ENCODE data around the gene ADNP. TPM values are rescaled to one million over a fixed set of nuclear protein-coding genes. Genes with fewer than 3 reads are reported as not detected.

Gene ADNP
- total RNA-seq, 2 experiments from 2014 or later: 41.9 to 47.1 TPM

DNA sequence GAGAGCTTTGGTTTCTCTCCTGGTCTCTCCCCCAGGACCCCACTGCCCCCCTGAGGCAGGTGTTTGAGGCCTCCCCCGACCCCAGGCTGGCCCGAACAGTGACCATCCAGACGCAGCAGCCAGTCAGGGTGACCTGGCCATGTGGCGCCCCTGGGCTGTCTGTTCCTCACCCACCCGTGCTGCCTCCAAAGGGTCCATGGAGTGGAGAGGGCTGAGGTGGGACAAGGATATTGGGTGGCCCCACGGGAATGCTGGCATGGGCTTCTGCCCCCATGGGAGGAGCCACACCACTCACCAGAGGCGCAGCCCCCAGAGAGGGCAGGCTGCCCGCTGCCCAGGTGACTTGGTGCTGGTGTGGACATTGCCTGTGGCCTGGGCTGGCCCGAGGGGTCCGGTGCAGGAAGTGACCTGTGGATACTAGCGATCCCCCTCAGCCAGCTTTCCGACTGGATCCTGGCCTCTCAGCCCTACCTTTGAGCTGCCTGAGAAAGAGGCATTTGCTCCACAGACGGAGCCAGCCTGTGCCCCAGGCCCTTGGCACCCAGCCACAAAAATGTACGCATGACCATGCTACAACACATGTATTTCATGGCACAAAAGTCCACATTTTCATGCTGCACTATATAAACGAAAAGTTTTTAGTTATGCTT lies 85.5 kb downstream of the ADNP start:
- Mint-ChIP-seq H3K9me3 (no peaks in the 10 kb centered on the region), H3K4me3 (no peak overlapping the region), H3K27ac (no peak overlapping the region), H3K27me3 (no peaks in the 10 kb centered on the region), H3K4me1 (ENCODE audit: low read depth) (no peaks in the 10 kb centered on the region), H3K36me3 (ENCODE audit: low read depth) (peaks cover 31% of the 10 kb centered on the region)
- no peak overlapping the region for H3K27ac ChIP-seq (ENCODE audit: low read depth in 1 of 2, low read length in 2 of 2)
- intact Hi-C loops (cut with DNase I, micrococcal nuclease): no loop called here
- no peak overlapping the region for H3K4me3 ChIP-seq (ENCODE audit: low read length)
- no peaks in the 10 kb centered on the region for H3K27me3 ChIP-seq (ENCODE audit: control insufficient read depth in 1 of 2, insufficient read depth in 2 of 2, low read length in 2 of 2)
- ChIA-PET CTCF (interaction anchor here (1.7 kb wide), 1 partner anchor 51 kb away, joined by 6 read pairs; the partner anchor contains the start of gene BCAS4), POLR2A (interaction anchor here (2.6 kb wide), 1 partner anchor 51 kb away, joined by 7 read pairs; the partner anchor contains the start of gene BCAS4)
- DNase-seq (no peak), ATAC-seq (ENCODE audit: poor library complexity) (no peak)
- TF ChIP-seq, protein P1, sequence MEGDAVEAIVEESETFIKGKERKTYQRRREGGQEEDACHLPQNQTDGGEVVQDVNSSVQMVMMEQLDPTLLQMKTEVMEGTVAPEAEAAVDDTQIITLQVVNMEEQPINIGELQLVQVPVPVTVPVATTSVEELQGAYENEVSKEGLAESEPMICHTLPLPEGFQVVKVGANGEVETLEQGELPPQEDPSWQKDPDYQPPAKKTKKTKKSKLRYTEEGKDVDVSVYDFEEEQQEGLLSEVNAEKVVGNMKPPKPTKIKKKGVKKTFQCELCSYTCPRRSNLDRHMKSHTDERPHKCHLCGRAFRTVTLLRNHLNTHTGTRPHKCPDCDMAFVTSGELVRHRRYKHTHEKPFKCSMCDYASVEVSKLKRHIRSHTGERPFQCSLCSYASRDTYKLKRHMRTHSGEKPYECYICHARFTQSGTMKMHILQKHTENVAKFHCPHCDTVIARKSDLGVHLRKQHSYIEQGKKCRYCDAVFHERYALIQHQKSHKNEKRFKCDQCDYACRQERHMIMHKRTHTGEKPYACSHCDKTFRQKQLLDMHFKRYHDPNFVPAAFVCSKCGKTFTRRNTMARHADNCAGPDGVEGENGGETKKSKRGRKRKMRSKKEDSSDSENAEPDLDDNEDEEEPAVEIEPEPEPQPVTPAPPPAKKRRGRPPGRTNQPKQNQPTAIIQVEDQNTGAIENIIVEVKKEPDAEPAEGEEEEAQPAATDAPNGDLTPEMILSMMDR (IDR thresholded peaks at IDR 0.05): no peak
- H3K4me1 ChIP-seq (ENCODE audit: insufficient read depth, low read length): peaks cover 6% of the 10 kb centered on the region
- H3K9me3 ChIP-seq (ENCODE audit: control insufficient read depth in 1 of 2, insufficient read depth in 1 of 2, low read length in 2 of 2): no peaks in the 10 kb centered on the region
- peaks cover 5% of the 10 kb centered on the region for H3K36me3 ChIP-seq (ENCODE audit: insufficient read depth, low read length)

DNA sequence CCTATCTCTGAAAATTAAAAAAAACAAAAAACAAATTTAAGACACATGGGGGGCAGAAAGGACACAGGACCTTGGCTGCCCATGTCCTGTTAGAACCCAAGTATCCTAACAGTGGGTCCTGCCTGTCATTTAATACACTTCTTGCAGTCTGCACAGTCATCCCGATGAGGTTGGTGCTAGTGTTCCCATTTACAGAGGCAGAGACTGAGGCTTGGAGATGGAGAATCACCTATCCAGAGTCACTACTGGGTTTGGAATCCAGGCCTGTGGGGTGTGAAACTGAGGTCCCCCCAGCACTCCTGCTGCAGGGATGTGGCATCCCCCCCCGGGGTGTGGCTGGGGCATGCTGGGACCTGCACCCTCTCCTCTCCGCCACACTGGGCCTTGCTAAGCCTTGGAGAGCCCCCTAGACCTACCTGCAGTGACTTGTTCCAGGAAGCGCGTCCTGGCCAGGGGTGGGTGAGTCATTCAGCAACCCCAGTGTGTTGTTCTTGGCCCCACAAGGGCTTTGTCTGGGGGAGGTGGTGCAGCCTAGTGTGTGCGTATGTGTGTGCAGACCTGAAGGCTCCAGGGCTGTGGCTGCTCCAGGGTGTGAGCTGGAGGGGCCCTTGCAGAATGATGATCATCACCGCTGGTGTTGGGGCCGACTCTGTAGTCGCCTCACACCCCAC lies 86.7 kb downstream of the ADNP start:
- no peak overlapping the region for H3K4me3 Mint-ChIP-seq
- H3K9me3 Mint-ChIP-seq: no peaks in the 10 kb centered on the region
- no peaks in the 10 kb centered on the region for H3K27me3 Mint-ChIP-seq
- ChIA-PET CTCF (no interaction called here), POLR2A (no interaction called here)
- Histone ChIP-seq H3K4me1 (ENCODE audit: insufficient read depth, low read length) (peaks cover 6% of the 10 kb centered on the region), H3K27ac (ENCODE audit: low read depth in 1 of 2, low read length in 2 of 2) (no peak overlapping the region), H3K9me3 (ENCODE audit: control insufficient read depth in 1 of 2, insufficient read depth in 1 of 2, low read length in 2 of 2) (no peaks in the 10 kb centered on the region), H3K4me3 (ENCODE audit: low read length) (no peak overlapping the region), H3K27me3 (ENCODE audit: control insufficient read depth in 1 of 2, insufficient read depth in 2 of 2, low read length in 2 of 2) (no peaks in the 10 kb centered on the region), H3K36me3 (ENCODE audit: insufficient read depth, low read length) (peaks cover 5% of the 10 kb centered on the region)
- intact Hi-C loops (cut with DNase I, micrococcal nuclease): no loop called here
- DNase-seq: peak in 6 of 14 experiments; percentile 3 to 39 (median 18)
- peaks cover 30% of the 10 kb centered on the region for H3K36me3 Mint-ChIP-seq (ENCODE audit: low read depth)
- H3K4me1 Mint-ChIP-seq (ENCODE audit: low read depth): no peaks in the 10 kb centered on the region
- H3K27ac Mint-ChIP-seq: no peak overlapping the region
- TF ChIP-seq, protein P1 (IDR thresholded peaks at IDR 0.05): no peak
- ATAC-seq (ENCODE audit: poor library complexity): peak; percentile 39

DNA sequence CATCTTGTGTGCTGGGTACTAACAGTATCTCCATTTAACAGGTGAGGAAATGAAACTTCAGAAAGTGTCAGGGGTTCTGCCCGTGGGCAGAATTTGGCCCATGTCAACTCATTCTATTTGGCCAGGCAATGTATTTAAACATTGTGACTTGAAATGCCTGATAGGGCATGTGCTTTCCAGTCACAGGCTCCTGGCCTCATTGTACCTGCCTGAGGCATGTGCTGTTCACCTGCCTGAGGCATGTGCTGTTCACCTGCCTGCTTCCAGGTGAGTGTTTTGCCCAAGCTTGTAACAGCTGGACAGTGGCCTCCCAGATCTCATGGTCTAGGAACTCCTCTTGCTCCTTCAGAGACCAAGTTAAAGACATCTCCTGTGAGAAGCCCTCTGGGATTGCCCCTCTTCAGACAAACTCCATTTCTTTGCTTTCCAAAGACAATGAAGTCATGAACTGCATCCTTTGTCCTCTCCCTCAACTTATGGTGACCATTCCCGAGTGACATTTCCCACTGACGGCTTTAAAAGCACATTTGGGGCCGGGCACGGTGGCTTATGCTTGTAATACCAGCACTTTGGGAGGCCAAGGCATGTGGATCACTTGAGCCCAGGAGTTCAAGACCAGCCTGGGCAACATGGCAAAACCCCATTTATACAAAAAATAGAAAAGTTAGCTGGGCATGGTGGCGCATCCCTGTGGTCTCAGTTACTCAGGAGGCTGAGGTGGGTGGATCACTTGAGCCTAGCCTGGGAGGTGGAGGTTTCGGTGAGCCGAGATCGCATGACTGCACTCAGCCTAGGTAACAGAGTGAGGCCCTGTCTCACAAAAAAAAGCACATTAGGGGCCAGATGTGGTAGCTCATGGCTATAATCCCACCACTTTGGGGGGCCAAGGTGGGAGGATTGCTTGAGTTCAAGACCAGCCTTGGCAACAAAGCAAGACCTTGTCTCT lies 87.6 kb downstream of the ADNP start:
- H3K4me1 Mint-ChIP-seq (ENCODE audit: low read depth): no peaks in the 10 kb centered on the region
- ChIA-PET POLR2A (no interaction called here), CTCF (no interaction called here)
- no peak overlapping the region for H3K4me3 ChIP-seq (ENCODE audit: low read length)
- intact Hi-C loops (cut with DNase I, micrococcal nuclease): no loop called here
- no peaks in the 10 kb centered on the region for H3K27me3 Mint-ChIP-seq
- H3K27ac Mint-ChIP-seq: no peak overlapping the region
- TF ChIP-seq, protein P1 (IDR thresholded peaks at IDR 0.05): no peak
- H3K9me3 ChIP-seq (ENCODE audit: control insufficient read depth in 1 of 2, insufficient read depth in 1 of 2, low read length in 2 of 2): no peaks in the 10 kb centered on the region
- H3K36me3 ChIP-seq (ENCODE audit: insufficient read depth, low read length): peaks cover 5% of the 10 kb centered on the region
- H3K4me3 Mint-ChIP-seq: no peak overlapping the region
- ATAC-seq (ENCODE audit: poor library complexity) (no peak), DNase-seq (no peak)
- no peaks in the 10 kb centered on the region for H3K27me3 ChIP-seq (ENCODE audit: control insufficient read depth in 1 of 2, insufficient read depth in 2 of 2, low read length in 2 of 2)
- no peak overlapping the region for H3K27ac ChIP-seq (ENCODE audit: low read depth in 1 of 2, low read length in 2 of 2)
- peaks cover 6% of the 10 kb centered on the region for H3K4me1 ChIP-seq (ENCODE audit: insufficient read depth, low read length)
- H3K9me3 Mint-ChIP-seq: no peaks in the 10 kb centered on the region
- peaks cover 25% of the 10 kb centered on the region for H3K36me3 Mint-ChIP-seq (ENCODE audit: low read depth)
